Gastroesophageal sphincter (tissue), 4 donors: Measurements from ENCODE around the gene RGS12. TPM values are rescaled to one million over a fixed set of nuclear protein-coding genes. Genes with fewer than 3 reads are reported as not detected.

Experiments used
- ATAC-seq: fragments of 150-250 bp; one replicate; pipeline ENCODE4 v1.9.1; 2016; ENCODE audit warnings: mild to moderate bottlenecking, moderate library complexity
- H3K27ac ChIP-seq, 4 donors: fragments of 200-600 bp; sonication (generic) in 3 of 4; 1 replicate in 3 of 4; 2 replicates in 1 of 4; pipeline ENCODE4 v1.5.1; 2016 to 2019
- H3K27me3 ChIP-seq: fragments of 200-600 bp; sonication (generic); one replicate; pipeline ENCODE4 v1.5.1; 2019
- H3K36me3 ChIP-seq, 2 donors: fragments of 200-600 bp; sonication (generic); one replicate each; pipeline ENCODE4 v1.5.1; 2019; ENCODE audit warnings: control low read depth in 1 of 2
- H3K4me1 ChIP-seq, 3 donors: fragments of 200-600 bp; sonication (generic); 1 replicate in 2 of 3; 2 replicates in 1 of 3; pipeline ENCODE4 v1.5.1; 2016 to 2019; ENCODE audit warnings: control low read depth in 2 of 3
- H3K4me3 ChIP-seq, 2 donors: fragments of 200-600 bp; sonication (generic); one replicate each; pipeline ENCODE4 v1.5.1; 2019; ENCODE audit warnings: mild to moderate bottlenecking in 1 of 2, moderate library complexity in 1 of 2
- H3K9me3 ChIP-seq, 3 donors: fragments of 200-600 bp; sonication (generic); one replicate each; pipeline ENCODE4 v1.5.1; 2017 to 2019; ENCODE audit warnings: control low read depth in 2 of 3
- CTCF ChIP-seq, 4 experiments: fragments of 200-600 bp in 2 of 4; fragments of 450-650 bp in 2 of 4; sonication (generic) in 1 of 4; IDR thresholded peaks; one replicate each; pipeline ENCODE4 v1.5.1; 2017 to 2019; ENCODE audit warnings: antibody characterized with exemption in 4 of 4, mild to moderate bottlenecking in 2 of 4, moderate library complexity in 2 of 4
- EP300 ChIP-seq: sonication (generic); formaldehyde crosslinking; IDR thresholded peaks from one replicate; pipeline ENCODE4 v1.6.1; 2017; ENCODE audit warnings: antibody characterized with exemption, mild to moderate bottlenecking
- POLR2A ChIP-seq, 2 donors: fragments of 450-650 bp; IDR thresholded peaks; one replicate each; pipeline ENCODE4 v1.6.1; 2017; ENCODE audit warnings: antibody characterized with exemption in 2 of 2, mild to moderate bottlenecking in 2 of 2, moderate library complexity in 1 of 2
- POLR2AphosphoS5 ChIP-seq: sonication (generic); formaldehyde crosslinking; IDR thresholded peaks from one replicate; pipeline ENCODE4 v1.6.1; 2017; ENCODE audit warnings: antibody characterized with exemption
- WGBS, 2 donors: methylation state at CpG; one replicate each; pipeline ENCODE4 v1.1.5; 2018; ENCODE audit warnings: low coverage in 1 of 2; 5-methylcytosine and 5-hydroxymethylcytosine counted together
- total RNA-seq, 4 donors: library from RNA; depleted of rRNA; stranded (reverse); fragments of >200 nt; gene quantifications; one replicate each; pipeline ENCODE4 v1.1.0, GENCODE V29; 2016

The RGS12 gene
- total RNA-seq, 4 donors from 2014 or later: 24.1 to 32.7 (median 29.1) TPM

- WGBS, 2 donors: 71 to 73% methylated on average over 6 to 18 of the region's 19 CpGs
- Histone ChIP-seq H3K9me3 (peaks cover 0 to 15% (median 0%) of the 10 kb centered on the region in 3 donors), H3K4me1 (peaks cover 0 to 42% (median 5%) of the 10 kb centered on the region in 3 donors), H3K27ac (peak overlapping the region in 3 of 4 donors; percentile 97 to 99 (median 97)), H3K4me3 (peak overlapping the region in 1 of 2 donors; percentile 96), H3K36me3 (peaks cover 0 to 7% of the 10 kb centered on the region in 2 donors), H3K27me3 (no peaks in the 10 kb centered on the region)
- no peak for ATAC-seq
- TF ChIP-seq POLR2A (IDR thresholded peaks at IDR 0.05): no peak
- no peak for TF ChIP-seq CTCF (IDR thresholded peaks at IDR 0.05)
- no peak for TF ChIP-seq POLR2AphosphoS5
- TF ChIP-seq EP300: no peak
Observed at GRCh38 chr4:3294401-3295241, 1.8 kb downstream of the RGS12 start.

DNA sequence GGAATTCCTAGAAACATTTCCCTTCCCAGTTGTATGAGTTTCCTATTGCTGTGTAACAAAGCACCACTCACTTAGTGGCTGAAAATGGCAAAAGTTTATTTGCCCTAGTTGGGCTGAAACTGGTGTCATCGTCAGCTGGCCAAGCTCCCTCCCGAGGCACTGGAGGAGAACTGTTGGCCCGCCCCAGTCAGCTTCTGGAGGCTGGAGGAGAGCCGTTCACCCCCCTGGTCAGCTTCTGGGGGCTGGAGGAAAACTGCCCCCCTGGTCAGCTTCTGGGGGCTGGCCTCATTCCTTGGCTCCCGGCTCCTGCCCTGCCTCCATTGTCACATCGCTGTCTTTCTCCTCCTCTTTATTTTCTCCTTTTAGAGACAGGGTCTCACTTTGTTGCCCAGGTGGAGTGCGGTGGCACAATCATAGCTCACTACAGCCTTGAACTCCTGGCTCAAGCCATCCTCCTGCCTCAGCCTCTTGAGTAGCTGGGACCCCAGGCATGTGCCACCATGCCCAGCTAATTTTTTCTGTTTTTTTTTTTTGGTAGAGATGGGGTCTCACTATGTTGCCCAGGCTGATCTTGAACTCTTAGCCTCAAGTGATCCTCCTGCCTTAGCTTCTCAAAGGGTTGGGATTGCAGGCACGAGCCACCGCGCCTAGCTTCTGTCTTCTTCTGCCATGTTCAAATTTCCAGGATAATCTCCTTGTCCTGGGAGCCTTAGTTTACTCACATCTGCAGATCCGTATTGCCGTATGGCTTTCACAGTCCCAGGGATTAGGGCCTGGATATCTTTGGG is 3.2 kb downstream of the RGS12 start:
- Histone ChIP-seq H3K27me3 (no peaks in the 10 kb centered on the region), H3K36me3 (peaks cover 0 to 7% of the 10 kb centered on the region in 2 donors), H3K4me1 (peaks cover 0 to 49% (median 5%) of the 10 kb centered on the region in 3 donors), H3K9me3 (peaks cover 0 to 15% (median 0%) of the 10 kb centered on the region in 3 donors), H3K27ac (no peak overlapping the region), H3K4me3 (no peak overlapping the region)
- TF ChIP-seq POLR2AphosphoS5: no peak
- TF ChIP-seq EP300: no peak
- no peak for ATAC-seq
- 85 to 95% methylated on average over 5 to 12 of the region's 12 CpGs for WGBS, 2 donors

- peaks cover 0 to 49% (median 0%) of the 10 kb centered on the region in 3 donors for H3K4me1 ChIP-seq
- H3K27me3 ChIP-seq: no peaks in the 10 kb centered on the region
- H3K4me3 ChIP-seq: no peak overlapping the region
- no peak overlapping the region for H3K27ac ChIP-seq
- TF ChIP-seq EP300 (no peak), POLR2A (IDR thresholded peaks at IDR 0.05) (no peak), POLR2AphosphoS5 (no peak), CTCF (IDR thresholded peaks at IDR 0.05) (no peak)
- ATAC-seq: no peak
- 80 to 94% methylated on average over 2 to 4 of the region's 8 CpGs for WGBS, 2 donors
- H3K9me3 ChIP-seq: peaks cover 0 to 15% (median 0%) of the 10 kb centered on the region in 3 donors
- peaks cover 0 to 7% of the 10 kb centered on the region in 2 donors for H3K36me3 ChIP-seq
Observed at GRCh38 chr4:3296651-3297050, 3.8 kb downstream of the RGS12 start.

DNA sequence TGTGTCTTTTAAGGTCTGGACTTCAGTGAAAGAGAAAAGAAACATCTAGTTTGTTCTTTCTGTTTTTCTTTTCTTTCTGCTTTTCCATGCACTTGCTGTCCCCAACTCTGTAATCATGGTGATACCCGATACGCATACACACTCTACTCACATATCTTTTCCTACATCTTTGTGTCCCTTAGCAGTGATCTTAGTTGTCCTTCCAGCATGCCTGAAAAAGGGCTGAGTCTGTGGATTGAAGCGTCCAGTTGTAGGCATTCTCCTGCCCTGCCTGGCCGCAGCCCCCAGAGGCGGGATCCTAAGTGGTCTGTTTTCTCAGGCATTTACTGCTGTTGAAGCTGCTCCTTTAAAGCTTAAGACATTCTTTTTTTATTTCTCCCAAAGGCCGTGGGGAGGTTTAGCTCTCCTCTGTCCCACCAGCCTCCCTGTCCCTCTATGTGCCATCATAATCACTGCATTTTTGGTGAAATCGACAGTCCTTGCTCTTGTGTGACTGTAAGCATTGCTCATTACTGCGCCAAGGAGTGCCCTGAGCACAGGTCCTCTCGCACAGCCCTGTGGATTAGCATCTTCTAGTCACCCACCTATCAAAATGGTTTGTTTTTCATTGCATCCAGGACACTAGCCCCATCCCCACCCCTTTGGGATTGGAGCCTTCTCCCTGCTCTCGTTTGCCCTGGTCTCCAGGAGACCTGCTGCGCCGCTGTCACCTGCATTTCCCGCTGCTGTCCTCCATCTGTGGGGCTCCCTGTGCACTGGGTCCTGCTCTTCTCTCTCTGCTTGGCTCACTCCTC is 4.4 kb downstream of the RGS12 start:
- 90 to 97% methylated on average over 10 to 12 of the region's 13 CpGs for WGBS, 2 donors
- Histone ChIP-seq H3K4me3 (no peak overlapping the region), H3K27ac (no peak overlapping the region), H3K9me3 (peaks cover 0 to 15% (median 0%) of the 10 kb centered on the region in 3 donors), H3K36me3 (peaks cover 0 to 7% of the 10 kb centered on the region in 2 donors), H3K4me1 (peaks cover 0 to 52% (median 0%) of the 10 kb centered on the region in 3 donors), H3K27me3 (no peaks in the 10 kb centered on the region)
- no peak for ATAC-seq
- TF ChIP-seq POLR2AphosphoS5 (no peak), EP300 (no peak), CTCF (IDR thresholded peaks at IDR 0.05) (no peak)
